ENCODE results near the gene ADCK1. TPM values are rescaled to one million over a fixed set of nuclear protein-coding genes. Genes with fewer than 3 reads are reported as not detected.

Gene ADCK1
- total RNA-seq, 2 donors from 2014 or later, result 6.9 to 7.4 TPM

GRCh38 chr14:77849711-77850110 lies 49.8 kb downstream of the ADCK1 start:
- TF ChIP-seq CTCF (conservative IDR thresholded peaks at IDR 0.05), result no peak
- H3K36me3 ChIP-seq (ENCODE audit: control insufficient read depth, insufficient read depth, low read length), result no peaks in the 10 kb centered on the region
- H3K36me3 Mint-ChIP-seq (ENCODE audit: low read depth), result no peaks in the 10 kb centered on the region
- H3K9me3 ChIP-seq (ENCODE audit: control insufficient read depth, low read length), result no peaks in the 10 kb centered on the region
- H3K27me3 ChIP-seq (ENCODE audit: control insufficient read depth, insufficient read depth, low read length, poor library complexity, severe bottlenecking), result no peaks in the 10 kb centered on the region
- no peak overlapping the region for H3K27ac Mint-ChIP-seq
- no peaks in the 10 kb centered on the region for H3K4me1 ChIP-seq (ENCODE audit: control insufficient read depth, insufficient read depth, low read length)
- no peak overlapping the region for H3K27ac ChIP-seq (ENCODE audit: low read depth, low read length)
- no peaks in the 10 kb centered on the region for H3K9me3 Mint-ChIP-seq
- WGBS, 2 experiments (ENCODE audit: insufficient coverage in 1 of 2, insufficient read length in 1 of 2), result 83% methylated on average over 1 of the region's 1 CpG; no CpG with 5 or more reads in 1 of the 2 experiments
- H3K4me1 Mint-ChIP-seq, result no peaks in the 10 kb centered on the region
- H3K9ac ChIP-seq (ENCODE audit: extremely low read depth, low read length, poor library complexity, severe bottlenecking), result no peak overlapping the region
- H3K4me3 ChIP-seq (ENCODE audit: low read length), result no peak overlapping the region
- H3K27me3 Mint-ChIP-seq (ENCODE audit: insufficient read depth), result no peaks in the 10 kb centered on the region
- no peak overlapping the region for H3K4me3 Mint-ChIP-seq
- no peak for DNase-seq

GRCh38 chr14:77853919-77854318 lies 54.0 kb downstream of the ADCK1 start:
- no peaks in the 10 kb centered on the region for H3K4me1 Mint-ChIP-seq

GRCh38 chr14:77856941-77857340 lies 57.0 kb downstream of the ADCK1 start:
- no peak overlapping the region for H3K27ac Mint-ChIP-seq
- H3K9me3 Mint-ChIP-seq, result no peaks in the 10 kb centered on the region
- Histone ChIP-seq H3K4me1 (ENCODE audit: control insufficient read depth, insufficient read depth, low read length) (no peaks in the 10 kb centered on the region), H3K27ac (ENCODE audit: low read depth, low read length) (no peak overlapping the region), H3K9me3 (ENCODE audit: control insufficient read depth, low read length) (no peaks in the 10 kb centered on the region), H3K36me3 (ENCODE audit: control insufficient read depth, insufficient read depth, low read length) (no peaks in the 10 kb centered on the region), H3K27me3 (ENCODE audit: control insufficient read depth, insufficient read depth, low read length, poor library complexity, severe bottlenecking) (no peaks in the 10 kb centered on the region), H3K4me3 (ENCODE audit: low read length) (no peak overlapping the region), H3K9ac (ENCODE audit: extremely low read depth, low read length, poor library complexity, severe bottlenecking) (no peak overlapping the region)
- no peaks in the 10 kb centered on the region for H3K36me3 Mint-ChIP-seq (ENCODE audit: low read depth)
- no peaks in the 10 kb centered on the region for H3K27me3 Mint-ChIP-seq (ENCODE audit: insufficient read depth)
- no peak overlapping the region for H3K4me3 Mint-ChIP-seq
- H3K4me1 Mint-ChIP-seq, result no peaks in the 10 kb centered on the region
- TF ChIP-seq CTCF (conservative IDR thresholded peaks at IDR 0.05), result no peak
- no peak for DNase-seq
- 88 to 93% methylated on average over 3 to 6 of the region's 6 CpGs for WGBS, 2 experiments (ENCODE audit: insufficient coverage in 1 of 2, insufficient read length in 1 of 2)

More at GRCh38 chr14:77853919-77854318, 54.0 kb downstream of the ADCK1 start:
- no peak overlapping the region for H3K4me3 Mint-ChIP-seq
- no peak for TF ChIP-seq CTCF (conservative IDR thresholded peaks at IDR 0.05)
- Histone ChIP-seq H3K36me3 (ENCODE audit: control insufficient read depth, insufficient read depth, low read length) (no peaks in the 10 kb centered on the region), H3K9ac (ENCODE audit: extremely low read depth, low read length, poor library complexity, severe bottlenecking) (no peak overlapping the region), H3K4me3 (ENCODE audit: low read length) (no peak overlapping the region), H3K9me3 (ENCODE audit: control insufficient read depth, low read length) (no peaks in the 10 kb centered on the region), H3K27ac (ENCODE audit: low read depth, low read length) (no peak overlapping the region), H3K27me3 (ENCODE audit: control insufficient read depth, insufficient read depth, low read length, poor library complexity, severe bottlenecking) (no peaks in the 10 kb centered on the region), H3K4me1 (ENCODE audit: control insufficient read depth, insufficient read depth, low read length) (no peaks in the 10 kb centered on the region)
- DNase-seq, result no peak
- no peaks in the 10 kb centered on the region for H3K9me3 Mint-ChIP-seq
- H3K36me3 Mint-ChIP-seq (ENCODE audit: low read depth), result no peaks in the 10 kb centered on the region
- H3K27me3 Mint-ChIP-seq (ENCODE audit: insufficient read depth), result no peaks in the 10 kb centered on the region
- no peak overlapping the region for H3K27ac Mint-ChIP-seq
